Esophagus muscularis mucosa (tissue), 3 donors: ENCODE data around the gene MAP4K4.

Experiments used
- POLR2A ChIP-seq: fragments of 450-650 bp; IDR thresholded peaks from one replicate; pipeline ENCODE4 v1.6.1; 2017; ENCODE audit warnings: antibody characterized with exemption, moderate library complexity, mild to moderate bottlenecking, low read depth
- POLR2AphosphoS5 ChIP-seq, 2 donors: sonication (generic); formaldehyde crosslinking; IDR thresholded peaks; one replicate each; pipeline ENCODE4 v1.6.1; 2017; ENCODE audit warnings: antibody characterized with exemption in 2 of 2
- TF ChIP-seq, protein P1 (sequence below), 3 experiments: fragments of 200-600 bp in 2 of 3; fragments of 450-650 bp in 1 of 3; sonication (generic) in 2 of 3; IDR thresholded peaks; one replicate each; pipeline ENCODE4 v1.5.1; 2017 to 2019; ENCODE audit warnings: antibody characterized with exemption in 3 of 3, mild to moderate bottlenecking in 2 of 3, moderate library complexity in 1 of 3

DNA sequence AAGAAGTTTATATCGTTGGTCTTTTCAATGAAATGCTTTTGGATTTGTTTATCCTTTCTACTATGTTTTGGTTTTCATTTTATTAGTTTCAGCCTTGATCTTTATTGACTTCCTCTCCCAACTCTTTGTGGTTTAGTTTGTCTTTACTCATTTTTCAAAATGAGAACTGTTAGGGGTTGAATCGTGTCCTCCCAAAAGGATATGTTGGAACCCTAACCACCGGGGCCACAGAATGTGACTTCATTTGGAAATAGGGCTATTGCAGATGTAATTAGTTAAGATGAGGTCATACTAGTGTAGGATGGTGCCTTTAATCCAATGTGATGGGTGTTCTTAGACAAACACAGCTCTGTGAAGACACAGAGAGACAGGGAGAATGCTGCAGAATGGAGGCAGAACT, 233.9 kb downstream of the MAP4K4 start:
- TF ChIP-seq, protein P1, sequence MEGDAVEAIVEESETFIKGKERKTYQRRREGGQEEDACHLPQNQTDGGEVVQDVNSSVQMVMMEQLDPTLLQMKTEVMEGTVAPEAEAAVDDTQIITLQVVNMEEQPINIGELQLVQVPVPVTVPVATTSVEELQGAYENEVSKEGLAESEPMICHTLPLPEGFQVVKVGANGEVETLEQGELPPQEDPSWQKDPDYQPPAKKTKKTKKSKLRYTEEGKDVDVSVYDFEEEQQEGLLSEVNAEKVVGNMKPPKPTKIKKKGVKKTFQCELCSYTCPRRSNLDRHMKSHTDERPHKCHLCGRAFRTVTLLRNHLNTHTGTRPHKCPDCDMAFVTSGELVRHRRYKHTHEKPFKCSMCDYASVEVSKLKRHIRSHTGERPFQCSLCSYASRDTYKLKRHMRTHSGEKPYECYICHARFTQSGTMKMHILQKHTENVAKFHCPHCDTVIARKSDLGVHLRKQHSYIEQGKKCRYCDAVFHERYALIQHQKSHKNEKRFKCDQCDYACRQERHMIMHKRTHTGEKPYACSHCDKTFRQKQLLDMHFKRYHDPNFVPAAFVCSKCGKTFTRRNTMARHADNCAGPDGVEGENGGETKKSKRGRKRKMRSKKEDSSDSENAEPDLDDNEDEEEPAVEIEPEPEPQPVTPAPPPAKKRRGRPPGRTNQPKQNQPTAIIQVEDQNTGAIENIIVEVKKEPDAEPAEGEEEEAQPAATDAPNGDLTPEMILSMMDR (IDR thresholded peaks at IDR 0.05): no peak
- no peak for TF ChIP-seq POLR2AphosphoS5 (IDR thresholded peaks at IDR 0.05)
- no peak for TF ChIP-seq POLR2A
